GM23338 (cell line): Measurements from ENCODE around the gene SRSF9. TPM values are rescaled to one million over a fixed set of nuclear protein-coding genes. Genes with fewer than 3 reads are reported as not detected.

Experiments used
- ATAC-seq: fragments of 200-7000 bp; cut with Tn5 transposase; 3 replicates; pipeline ENCODE4 v1.9.1; 2020
- DNase-seq: peaks from one replicate; pipeline ENCODE4 v3.0.0-alpha.2; 2015; ENCODE audit warnings: low spot score
- H2AFZ ChIP-seq: fragments of 200-600 bp; sonication (generic); 2 replicates; pipeline ENCODE4 v1.8.0; 2016; ENCODE audit warnings: antibody characterized with exemption, mild to moderate bottlenecking, moderate library complexity
- H3F3A ChIP-seq: fragments of 200-600 bp; sonication (generic); replicated peaks from 2 replicates; pipeline ENCODE4 v1.8.0; 2017; ENCODE audit warnings: antibody characterized with exemption, mixed run types, low read depth
- H3K27ac ChIP-seq: fragments of 200-600 bp; sonication (generic); 2 replicates; pipeline ENCODE4 v1.6.1; 2016; ENCODE audit warnings: low read depth
- H3K27me3 ChIP-seq: fragments of 200-600 bp; sonication (generic); 2 replicates; pipeline ENCODE4 v1.8.0; 2016; ENCODE audit warnings: mild to moderate bottlenecking, mixed run types, moderate library complexity; ENCODE audit not compliant: insufficient read depth
- H3K36me3 ChIP-seq: fragments of 200-600 bp; sonication (generic); 2 replicates; pipeline ENCODE4 v1.8.0; 2016; ENCODE audit warnings: mild to moderate bottlenecking; ENCODE audit not compliant: insufficient read depth
- H3K4me1 ChIP-seq: fragments of 200-600 bp; sonication (generic); 2 replicates; pipeline ENCODE4 v1.8.0; 2016; ENCODE audit warnings: mild to moderate bottlenecking, moderate library complexity; ENCODE audit not compliant: insufficient read depth
- H3K4me2 ChIP-seq: fragments of 200-600 bp; sonication (generic); 2 replicates; pipeline ENCODE4 v1.7.1; 2017; ENCODE audit warnings: mixed run types
- H3K4me3 ChIP-seq: fragments of 200-600 bp; sonication (generic); 2 replicates; pipeline ENCODE4 v1.6.1; 2016; ENCODE audit warnings: mixed run types
- H3K79me2 ChIP-seq: fragments of 200-600 bp; sonication (generic); replicated peaks from 2 replicates; pipeline ENCODE4 v1.8.0; 2017; ENCODE audit warnings: mild to moderate bottlenecking; ENCODE audit not compliant: insufficient read depth
- H3K9me2 ChIP-seq: fragments of 200-600 bp; sonication (generic); 2 replicates; pipeline ENCODE4 v1.8.0; 2017; ENCODE audit not compliant: insufficient read depth
- H4K20me1 ChIP-seq: fragments of 200-600 bp; sonication (generic); replicated peaks from 2 replicates; pipeline ENCODE4 v1.8.0; 2017; ENCODE audit warnings: mild to moderate bottlenecking; ENCODE audit not compliant: insufficient read depth
- H3K27ac Mint-ChIP-seq: 2 replicates; pipeline ENCODE4 v1.8.0; 2020; ENCODE audit warnings: inconsistent platforms, mild to moderate bottlenecking, moderate library complexity, mixed read lengths
- H3K27me3 Mint-ChIP-seq: 3 replicates; pipeline ENCODE4 v1.8.0; 2022; ENCODE audit warnings: low read depth, mild to moderate bottlenecking, moderate library complexity, mixed read lengths, inconsistent platforms; ENCODE audit not compliant: insufficient read depth, poor library complexity
- H3K36me3 Mint-ChIP-seq: 3 replicates; pipeline ENCODE4 v1.8.0; 2021; ENCODE audit warnings: low read depth, mild to moderate bottlenecking, inconsistent platforms, moderate library complexity, mixed read lengths
- H3K4me1 Mint-ChIP-seq: 3 replicates; pipeline ENCODE4 v1.8.0; 2020; ENCODE audit warnings: mild to moderate bottlenecking, inconsistent platforms, mixed read lengths
- H3K4me3 Mint-ChIP-seq: 3 replicates; pipeline ENCODE4 v1.8.0; 2021; ENCODE audit warnings: moderate library complexity, mild to moderate bottlenecking, inconsistent platforms, mixed read lengths
- H3K9me3 Mint-ChIP-seq: 3 replicates; pipeline ENCODE4 v1.8.0; 2020; ENCODE audit warnings: moderate library complexity, mild to moderate bottlenecking, inconsistent platforms, mixed read lengths
- EZH2 ChIP-seq: fragments of 200-600 bp; sonication (generic); IDR thresholded peaks from one replicate; pipeline ENCODE4 v1.8.0; 2017; ENCODE audit warnings: antibody characterized with exemption, mild to moderate bottlenecking, low read depth; ENCODE audit not compliant: unreplicated experiment
- EZH2phosphoT487 ChIP-seq: fragments of 200-600 bp; sonication (generic); IDR thresholded peaks from one replicate; pipeline ENCODE4 v1.8.1; 2018; ENCODE audit warnings: antibody characterized with exemption; ENCODE audit not compliant: unreplicated experiment
- NANOG ChIP-seq: IDR thresholded peaks from 2 replicates; pipeline ENCODE4 v1.6.1; 2016; ENCODE audit warnings: antibody characterized with exemption, borderline replicate concordance
- STAT1 ChIP-seq: IDR thresholded peaks from one replicate; pipeline ENCODE4 v1.6.1; 2016; ENCODE audit warnings: antibody characterized with exemption; ENCODE audit not compliant: unreplicated experiment
- ZNF114 ChIP-seq: fragments of 250-450 bp; sonication (Bioruptor Pico); IDR thresholded peaks from 2 replicates; pipeline ENCODE4 v1.5.0; 2020; ENCODE audit warnings: mild to moderate bottlenecking, moderate library complexity
- ZNF331 ChIP-seq: fragments of 250-450 bp; sonication (Bioruptor Pico); IDR thresholded peaks from 2 replicates; pipeline ENCODE4 v1.5.0; 2020; ENCODE audit warnings: low read depth, mild to moderate bottlenecking, moderate library complexity
- polyA plus RNA-seq: library from polyadenylated mRNA; unstranded; fragments of >200 nt; fragmentation: Nextera tagmentation; extraction: Ambion mirVana; gene quantifications from 2 replicates; pipeline ENCODE4 v1.2.1, GENCODE V29; 2016
- total RNA-seq: library from RNA; depleted of rRNA; stranded (reverse); fragments of >200 nt; shearing (Covaris generic); gene quantifications from 2 replicates; pipeline ENCODE4 v1.2.3, GENCODE V29; 2014
- TF ChIP-seq, protein P1 (sequence below): IDR thresholded peaks from one replicate; pipeline ENCODE4 v1.6.1; 2018; ENCODE audit warnings: antibody characterized with exemption; ENCODE audit not compliant: unreplicated experiment

SRSF9 gene
- total and polyA plus RNA-seq, 2 experiments from 2014 or later = 250 to 481 TPM

DNA sequence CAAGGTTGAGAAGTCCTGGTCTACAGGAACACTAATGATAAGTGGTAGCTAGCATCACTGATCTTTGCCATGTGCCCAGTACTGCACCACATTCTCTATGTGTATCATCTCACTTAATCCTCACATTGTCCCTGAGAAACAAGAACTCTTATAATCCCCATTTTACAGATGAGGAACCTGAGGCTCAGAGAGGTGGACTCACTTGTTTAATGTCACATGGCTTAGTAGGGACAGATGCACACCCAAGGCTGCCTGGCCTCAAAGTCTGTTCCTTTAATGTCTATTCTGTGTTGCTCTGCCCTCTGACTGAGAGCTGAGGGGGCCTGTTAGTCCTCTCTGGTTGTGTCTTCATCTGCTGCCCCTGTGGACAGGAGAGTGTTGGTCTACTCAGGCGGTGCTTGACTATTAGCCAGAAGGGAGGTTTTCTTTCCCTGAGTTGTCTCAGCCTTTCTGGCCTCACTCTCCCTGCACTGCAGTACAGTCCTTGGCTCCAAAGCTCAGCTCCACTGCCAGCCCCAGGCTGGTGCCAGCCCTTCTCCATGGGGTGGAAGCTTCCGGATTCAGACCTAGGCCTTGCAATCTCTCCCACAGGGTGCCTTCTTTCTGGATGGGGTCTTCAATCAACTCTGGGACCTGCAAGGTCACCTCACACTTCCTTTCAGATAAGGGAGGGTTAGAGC lies 21.4 kb upstream of the SRSF9 start:
- no peaks in the 10 kb centered on the region for H4K20me1 ChIP-seq
- TF ChIP-seq EZH2phosphoT487 (no peak), ZNF114 (no peak), ZNF331 (CRISPR knock-in tag) (no peak)
- peaks cover 6% of the 10 kb centered on the region; the same call in 1 of the 2 replicates for H3K4me1 ChIP-seq
- no peak overlapping the region for H3K4me3 ChIP-seq
- peaks cover 9% of the 10 kb centered on the region; the same call in 2 of the 3 replicates for H3K36me3 Mint-ChIP-seq
- H3K4me1 Mint-ChIP-seq = peaks cover 3% of the 10 kb centered on the region
- no peak overlapping the region for H2AFZ ChIP-seq
- H3K4me2 ChIP-seq = no peak overlapping the region
- H3K9me3 Mint-ChIP-seq = no peaks in the 10 kb centered on the region
- no peak for DNase-seq
- no peaks in the 10 kb centered on the region for H3K9me2 ChIP-seq
- no peaks in the 10 kb centered on the region for H3F3A ChIP-seq
- H3K27me3 ChIP-seq = no peaks in the 10 kb centered on the region
- H3K27me3 Mint-ChIP-seq = peaks cover 5% of the 10 kb centered on the region
- H3K79me2 ChIP-seq = peaks cover under 1% of the 10 kb centered on the region; the same call in 1 of the 2 replicates
- H3K27ac Mint-ChIP-seq = no peak overlapping the region
- H3K36me3 ChIP-seq = no peaks in the 10 kb centered on the region
- H3K27ac ChIP-seq = no peak overlapping the region
- no peak overlapping the region for H3K4me3 Mint-ChIP-seq
- ATAC-seq = no peak

DNA sequence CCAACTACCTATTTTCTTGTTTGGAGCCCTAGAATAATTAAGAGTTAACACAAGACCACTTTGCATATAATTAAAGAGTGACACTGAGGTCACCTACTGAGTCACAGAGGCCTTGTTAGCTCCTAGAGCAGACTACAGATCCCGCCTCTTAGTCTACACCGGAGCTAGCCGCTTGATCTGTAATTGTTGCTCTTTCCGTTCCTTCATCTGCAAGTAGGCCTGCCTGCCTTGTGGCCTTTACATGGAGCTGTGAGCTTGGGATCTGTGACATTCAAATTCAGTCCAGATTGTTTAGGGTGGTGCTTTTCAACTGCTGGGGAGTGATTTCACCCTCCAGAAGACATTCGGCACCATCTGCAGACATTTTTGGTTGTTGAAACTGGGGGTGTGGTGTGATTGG lies 20.8 kb upstream of the SRSF9 start:
- H3K9me3 Mint-ChIP-seq = no peaks in the 10 kb centered on the region
- H3K36me3 Mint-ChIP-seq = peaks cover 9% of the 10 kb centered on the region; the same call in 2 of the 3 replicates
- H2AFZ ChIP-seq = no peak overlapping the region
- H3K9me2 ChIP-seq = no peaks in the 10 kb centered on the region
- H3K79me2 ChIP-seq = no peaks in the 10 kb centered on the region
- peaks cover 3% of the 10 kb centered on the region for H3K4me1 Mint-ChIP-seq
- no peaks in the 10 kb centered on the region for H3F3A ChIP-seq
- H3K4me2 ChIP-seq = no peak overlapping the region
- no peak overlapping the region for H3K4me3 Mint-ChIP-seq
- H4K20me1 ChIP-seq = no peaks in the 10 kb centered on the region
- H3K36me3 ChIP-seq = no peaks in the 10 kb centered on the region
- no peak overlapping the region for H3K4me3 ChIP-seq
- peaks cover 2% of the 10 kb centered on the region for H3K27me3 Mint-ChIP-seq
- DNase-seq (no peak), ATAC-seq (no peak)
- TF ChIP-seq NANOG (no peak), STAT1 (no peak), ZNF331 (CRISPR knock-in tag) (no peak), EZH2phosphoT487 (no peak), EZH2 (no peak)
- TF ChIP-seq, protein P1, sequence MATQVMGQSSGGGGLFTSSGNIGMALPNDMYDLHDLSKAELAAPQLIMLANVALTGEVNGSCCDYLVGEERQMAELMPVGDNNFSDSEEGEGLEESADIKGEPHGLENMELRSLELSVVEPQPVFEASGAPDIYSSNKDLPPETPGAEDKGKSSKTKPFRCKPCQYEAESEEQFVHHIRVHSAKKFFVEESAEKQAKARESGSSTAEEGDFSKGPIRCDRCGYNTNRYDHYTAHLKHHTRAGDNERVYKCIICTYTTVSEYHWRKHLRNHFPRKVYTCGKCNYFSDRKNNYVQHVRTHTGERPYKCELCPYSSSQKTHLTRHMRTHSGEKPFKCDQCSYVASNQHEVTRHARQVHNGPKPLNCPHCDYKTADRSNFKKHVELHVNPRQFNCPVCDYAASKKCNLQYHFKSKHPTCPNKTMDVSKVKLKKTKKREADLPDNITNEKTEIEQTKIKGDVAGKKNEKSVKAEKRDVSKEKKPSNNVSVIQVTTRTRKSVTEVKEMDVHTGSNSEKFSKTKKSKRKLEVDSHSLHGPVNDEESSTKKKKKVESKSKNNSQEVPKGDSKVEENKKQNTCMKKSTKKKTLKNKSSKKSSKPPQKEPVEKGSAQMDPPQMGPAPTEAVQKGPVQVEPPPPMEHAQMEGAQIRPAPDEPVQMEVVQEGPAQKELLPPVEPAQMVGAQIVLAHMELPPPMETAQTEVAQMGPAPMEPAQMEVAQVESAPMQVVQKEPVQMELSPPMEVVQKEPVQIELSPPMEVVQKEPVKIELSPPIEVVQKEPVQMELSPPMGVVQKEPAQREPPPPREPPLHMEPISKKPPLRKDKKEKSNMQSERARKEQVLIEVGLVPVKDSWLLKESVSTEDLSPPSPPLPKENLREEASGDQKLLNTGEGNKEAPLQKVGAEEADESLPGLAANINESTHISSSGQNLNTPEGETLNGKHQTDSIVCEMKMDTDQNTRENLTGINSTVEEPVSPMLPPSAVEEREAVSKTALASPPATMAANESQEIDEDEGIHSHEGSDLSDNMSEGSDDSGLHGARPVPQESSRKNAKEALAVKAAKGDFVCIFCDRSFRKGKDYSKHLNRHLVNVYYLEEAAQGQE = no peak
- H3K4me1 ChIP-seq = peaks cover 6% of the 10 kb centered on the region; the same call in 1 of the 2 replicates
- no peaks in the 10 kb centered on the region for H3K27me3 ChIP-seq
- no peak overlapping the region for H3K27ac ChIP-seq
- H3K27ac Mint-ChIP-seq = no peak overlapping the region
